SK-N-MC (cell line): ENCODE measurements around the gene RABGGTA.
A peak's percentile ranks its signal among the peaks of the same experiment; 100 is the strongest.

Experiments used
- DNase-seq: peaks from one replicate; pipeline ENCODE4 v3.0.0-alpha.2; 2011; ENCODE audit warnings: low read depth, low spot score
- H3K27ac ChIP-seq: fragments of 200-600 bp; sonication (generic); 2 replicates; pipeline ENCODE4 v1.5.1; 2016; ENCODE audit warnings: mixed run types
- H3K36me3 ChIP-seq: fragments of 200-600 bp; sonication (generic); 2 replicates; pipeline ENCODE4 v1.6.1; 2017; ENCODE audit warnings: antibody characterized with exemption, low read length, mixed read lengths; ENCODE audit not compliant: insufficient read depth
- H3K4me3 ChIP-seq: fragments of 200-600 bp; sonication (generic); 2 replicates; pipeline ENCODE4 v1.5.1; 2016
- H3K9ac ChIP-seq: fragments of 200-600 bp; sonication (generic); 2 replicates; pipeline ENCODE4 v1.8.0; 2017; ENCODE audit warnings: mixed run types, mixed read lengths; ENCODE audit not compliant: insufficient read length
- H3K9me3 ChIP-seq: fragments of 200-600 bp; sonication (generic); 2 replicates; pipeline ENCODE4 v1.6.1; 2017; ENCODE audit warnings: low read depth, mild to moderate bottlenecking, antibody characterized with exemption, low read length, moderate library complexity, mixed read lengths
- EZH2 ChIP-seq: fragments of 200-600 bp; sonication (generic); IDR thresholded peaks from one replicate; pipeline ENCODE4 v1.6.1; 2017; ENCODE audit warnings: antibody characterized with exemption
- FOXP2 ChIP-seq: optimal IDR thresholded peaks from 2 replicates; pipeline ENCODE3; 2011; ENCODE audit warnings: mild to moderate bottlenecking, moderate library complexity; ENCODE audit not compliant: insufficient read depth; ENCODE audit errors: extremely low read length, control extremely low read depth
- POLR2AphosphoS5 ChIP-seq: IDR thresholded peaks from 2 replicates; pipeline ENCODE4 v1.6.1; 2012; ENCODE audit warnings: mild to moderate bottlenecking, low read depth, low read length, borderline replicate concordance

Gene RABGGTA

DNA sequence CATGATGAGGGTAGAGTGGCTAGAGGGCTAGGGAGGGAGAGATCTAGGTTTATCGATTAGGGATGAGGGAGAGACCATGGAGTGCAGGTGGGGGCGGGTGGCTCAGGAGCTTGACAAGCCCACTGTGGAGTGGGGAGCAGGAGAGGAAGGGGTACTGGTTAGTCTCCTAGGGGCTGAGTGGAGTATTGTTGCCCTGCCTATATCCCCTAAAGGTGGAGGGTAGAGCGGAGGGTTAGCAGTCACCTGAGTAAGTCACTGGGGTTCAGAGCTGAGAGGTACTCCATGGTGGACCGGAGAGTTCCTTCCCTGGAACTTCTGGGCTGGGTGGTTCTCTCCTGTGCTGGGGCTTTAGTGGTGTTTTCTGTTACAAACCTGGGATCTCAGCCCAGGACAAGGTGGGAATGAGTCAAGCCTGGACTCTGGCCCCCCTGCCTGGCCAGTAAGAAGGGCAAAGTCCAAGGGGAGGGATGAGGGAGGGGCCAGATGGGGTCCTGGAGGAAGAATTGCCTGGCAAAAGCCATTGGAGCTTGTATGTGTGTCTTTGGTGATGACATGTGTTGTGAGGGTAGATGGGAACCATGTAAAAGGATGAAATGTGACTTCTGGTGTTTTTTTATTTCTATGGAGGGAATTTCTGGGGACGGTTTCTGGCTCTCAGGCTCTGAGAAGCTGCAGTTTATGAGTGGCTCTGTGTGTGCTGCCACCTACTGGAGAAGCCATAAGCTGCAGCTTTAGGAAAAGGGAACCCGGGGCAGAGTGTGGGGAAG, 36.4 kb upstream of the RABGGTA start, which contains the start of gene CIDEB:
TSS of gene CIDEB (minus strand) at position 403 of the 767 bp plus-strand sequence. CDS start at position 284, 119 bp downstream.
- H3K9ac ChIP-seq: no peak within 1 kb of the TSS
- no peak for TF ChIP-seq FOXP2
- no peak for TF ChIP-seq POLR2AphosphoS5
- TF ChIP-seq EZH2: no peak
- no peak for DNase-seq
- peaks cover 40% of the 10 kb centered on the region for H3K36me3 ChIP-seq
- H3K4me3 ChIP-seq: no peak within 1 kb of the TSS
- no peaks in the 10 kb centered on the region for H3K9me3 ChIP-seq
- H3K27ac ChIP-seq: no peak within 1 kb of the TSS

DNA sequence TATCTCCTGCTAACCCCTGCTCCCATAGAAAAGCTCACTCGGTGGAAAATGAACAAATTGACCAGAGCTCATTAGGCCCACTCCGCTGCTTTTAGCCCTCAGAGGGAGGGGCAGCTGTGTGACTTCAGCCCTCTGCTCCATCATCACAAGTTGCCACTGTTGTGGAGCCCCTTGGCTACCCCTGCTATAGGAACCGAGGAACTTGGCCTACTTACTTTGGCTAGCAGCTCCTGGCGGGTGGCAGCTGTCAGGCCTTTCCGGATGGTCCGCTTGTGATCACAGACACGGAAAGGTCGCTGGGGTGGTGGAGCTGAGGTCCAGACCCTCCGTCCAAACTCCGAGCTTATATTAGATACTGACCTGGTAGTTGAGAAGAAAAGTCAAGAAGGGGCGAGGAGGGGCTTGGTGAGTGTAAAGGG, 35.8 kb upstream of the RABGGTA start:
- peaks cover 46% of the 10 kb centered on the region for H3K36me3 ChIP-seq
- H3K9ac ChIP-seq: no peak overlapping the region

DNA sequence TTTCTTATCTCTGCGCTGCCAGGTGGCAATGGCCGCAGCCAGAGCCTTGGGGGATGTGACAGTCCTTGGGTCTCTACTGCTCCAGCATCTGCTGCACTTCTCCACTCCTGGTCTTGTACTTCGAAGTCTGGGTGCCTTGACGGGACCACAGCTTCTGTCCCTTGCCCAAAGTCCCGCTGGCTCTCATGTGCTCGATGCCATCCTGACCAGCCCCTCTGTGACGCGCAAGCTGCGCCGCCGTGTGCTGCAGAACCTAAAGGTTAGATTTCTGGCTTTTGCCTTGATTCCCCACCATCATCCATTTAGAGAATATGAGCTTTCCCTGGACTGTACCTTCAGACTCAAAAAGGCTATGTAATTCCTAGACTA, 32.6 kb upstream of the RABGGTA start:
- Histone ChIP-seq H3K4me3 (no peak overlapping the region), H3K36me3 (peaks cover 55% of the 10 kb centered on the region), H3K9ac (no peak overlapping the region), H3K27ac (no peak overlapping the region), H3K9me3 (no peaks in the 10 kb centered on the region)
- no peak for DNase-seq
- no peak for TF ChIP-seq FOXP2
- TF ChIP-seq EZH2: no peak
- TF ChIP-seq POLR2AphosphoS5: no peak

More for the DNA sequence above, 35.8 kb upstream of the RABGGTA start:
- Histone ChIP-seq H3K9me3 (no peaks in the 10 kb centered on the region), H3K27ac (no peak overlapping the region), H3K4me3 (no peak overlapping the region)
- TF ChIP-seq POLR2AphosphoS5: no peak
- no peak for TF ChIP-seq EZH2
- TF ChIP-seq FOXP2: no peak
- no peak for DNase-seq

DNA sequence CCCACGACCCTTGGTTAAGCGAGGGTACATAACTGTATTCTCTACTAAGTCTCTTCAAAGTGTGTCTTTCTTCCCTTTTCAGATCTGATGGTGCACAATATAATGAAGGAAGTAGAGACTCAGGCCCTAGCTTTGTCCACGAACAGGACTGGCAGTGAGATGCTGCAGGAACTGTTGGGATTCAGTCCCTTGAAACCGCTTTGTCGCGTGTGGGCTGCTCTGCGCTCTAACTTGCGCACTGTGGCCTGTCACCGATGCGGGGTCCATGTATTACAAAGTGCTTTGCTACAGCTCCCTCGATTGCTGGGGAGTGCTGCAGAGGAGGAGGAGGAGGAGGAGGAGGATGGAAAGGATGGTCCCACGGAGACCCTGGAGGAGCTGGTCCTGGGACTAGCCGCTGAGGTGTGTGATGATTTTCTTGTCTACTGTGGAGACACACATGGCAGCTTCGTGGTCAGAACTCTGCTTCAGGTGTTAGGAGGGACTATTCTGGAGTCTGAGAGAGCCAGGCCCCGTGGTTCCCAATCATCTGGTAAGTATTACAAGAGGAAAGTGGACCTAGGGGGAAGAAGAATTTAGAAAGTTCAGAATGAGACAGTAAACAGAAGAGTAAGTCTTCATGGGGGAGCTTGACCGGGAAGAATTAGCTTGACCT, 29.1 kb upstream of the RABGGTA start:
- TF ChIP-seq POLR2AphosphoS5 (no peak), EZH2 (no peak), FOXP2 (no peak)
- Histone ChIP-seq H3K9ac (peak overlapping the region; percentile 74), H3K9me3 (no peaks in the 10 kb centered on the region), H3K36me3 (peaks cover 41% of the 10 kb centered on the region), H3K27ac (no peak overlapping the region), H3K4me3 (peak overlapping the region; percentile 96)
- no peak for DNase-seq

DNA sequence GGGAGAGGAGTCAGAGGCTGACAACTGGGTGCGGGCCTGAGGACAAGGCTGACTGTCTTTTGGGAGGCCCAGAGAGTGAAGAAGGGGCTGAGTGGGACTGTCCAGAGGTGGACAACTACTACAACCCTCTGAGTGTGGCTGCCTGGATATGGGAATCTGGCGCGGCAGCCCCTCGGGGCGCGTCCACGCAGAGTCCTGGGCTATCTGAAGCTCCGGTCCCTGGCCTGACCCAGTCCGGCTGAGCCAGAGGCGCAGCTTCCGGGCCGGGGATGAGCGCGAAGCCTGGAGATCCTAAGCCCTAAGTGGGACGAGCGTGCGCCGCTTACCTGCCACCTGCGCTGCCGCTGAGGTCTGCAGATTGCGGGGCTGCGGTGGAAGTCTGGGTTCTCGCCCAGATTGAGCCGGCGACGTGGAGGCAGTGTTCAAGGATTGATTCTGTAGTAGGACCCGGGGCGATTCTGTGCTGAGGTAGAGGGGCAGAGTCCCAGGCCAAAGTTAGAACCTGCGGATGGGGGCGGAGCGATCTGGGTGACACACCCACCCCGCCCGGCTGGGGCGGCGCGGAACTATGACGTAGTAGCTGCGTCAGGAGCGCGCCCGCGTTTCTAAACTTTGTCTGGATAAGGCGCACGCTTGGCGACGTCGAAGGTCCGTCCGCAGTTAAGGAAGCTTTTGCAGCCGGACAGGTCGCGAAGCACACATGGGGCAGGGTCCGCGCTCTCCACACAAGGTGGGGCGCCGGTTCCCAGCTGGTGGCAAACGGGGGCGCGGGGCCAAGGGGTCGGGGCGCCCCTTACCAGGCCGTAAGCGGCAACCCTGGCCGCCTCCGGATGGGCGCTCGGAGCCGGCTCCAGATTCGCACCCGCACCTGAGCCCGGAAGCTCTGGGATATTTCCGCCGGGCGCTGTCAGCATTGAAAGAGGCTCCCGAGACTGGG, 28.1 kb upstream of the RABGGTA start, which contains the start of the genes DHRS1 and NOP9:
TSS of gene DHRS1 (minus strand) at position 526 of the 937 bp plus-strand sequence. CDS start 674 bp downstream, outside the sequence.
TSS of gene NOP9 (plus strand) at position 596 of the 937 bp plus-strand sequence. CDS start at position 701, 105 bp downstream.
- H3K27ac ChIP-seq: no peak within 1 kb of the TSS

DNA sequence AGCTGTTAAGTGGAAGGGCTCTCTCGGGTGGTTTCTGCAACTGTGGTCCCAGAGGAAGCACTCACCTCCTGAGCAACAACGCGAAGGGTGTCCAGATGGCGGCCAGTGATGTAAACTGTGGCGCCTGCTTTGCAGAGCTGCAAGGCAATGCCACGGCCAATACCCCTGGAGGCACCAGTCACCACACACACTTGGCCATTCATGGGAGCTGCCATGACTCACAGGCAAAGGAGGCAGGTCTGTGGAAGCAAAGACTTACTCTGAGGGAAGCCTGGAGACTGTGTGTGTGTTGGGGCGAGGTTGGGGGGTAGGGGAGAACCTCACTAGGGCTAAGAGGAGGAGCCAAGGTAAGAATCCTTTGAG, 27.5 kb upstream of the RABGGTA start:
- H3K36me3 ChIP-seq: peaks cover 25% of the 10 kb centered on the region
- H3K9ac ChIP-seq: peak overlapping the region; percentile 74
- no peak for TF ChIP-seq FOXP2
- no peak for TF ChIP-seq EZH2
- TF ChIP-seq POLR2AphosphoS5: no peak
- H3K4me3 ChIP-seq: peak overlapping the region; percentile 96
- DNase-seq: no peak
- no peak overlapping the region for H3K27ac ChIP-seq
- no peaks in the 10 kb centered on the region for H3K9me3 ChIP-seq

More for the DNA sequence above, 28.1 kb upstream of the RABGGTA start, which contains the start of the genes DHRS1 and NOP9:
- DNase-seq: peak; percentile 22
- peak within 1 kb of the TSS; percentile 74 for H3K9ac ChIP-seq
- peak within 1 kb of the TSS; percentile 96 for H3K4me3 ChIP-seq
- no peaks in the 10 kb centered on the region for H3K9me3 ChIP-seq
- peaks cover 32% of the 10 kb centered on the region for H3K36me3 ChIP-seq
- TF ChIP-seq FOXP2 (no peak), EZH2 (no peak), POLR2AphosphoS5 (peak; percentile 88)

DNA sequence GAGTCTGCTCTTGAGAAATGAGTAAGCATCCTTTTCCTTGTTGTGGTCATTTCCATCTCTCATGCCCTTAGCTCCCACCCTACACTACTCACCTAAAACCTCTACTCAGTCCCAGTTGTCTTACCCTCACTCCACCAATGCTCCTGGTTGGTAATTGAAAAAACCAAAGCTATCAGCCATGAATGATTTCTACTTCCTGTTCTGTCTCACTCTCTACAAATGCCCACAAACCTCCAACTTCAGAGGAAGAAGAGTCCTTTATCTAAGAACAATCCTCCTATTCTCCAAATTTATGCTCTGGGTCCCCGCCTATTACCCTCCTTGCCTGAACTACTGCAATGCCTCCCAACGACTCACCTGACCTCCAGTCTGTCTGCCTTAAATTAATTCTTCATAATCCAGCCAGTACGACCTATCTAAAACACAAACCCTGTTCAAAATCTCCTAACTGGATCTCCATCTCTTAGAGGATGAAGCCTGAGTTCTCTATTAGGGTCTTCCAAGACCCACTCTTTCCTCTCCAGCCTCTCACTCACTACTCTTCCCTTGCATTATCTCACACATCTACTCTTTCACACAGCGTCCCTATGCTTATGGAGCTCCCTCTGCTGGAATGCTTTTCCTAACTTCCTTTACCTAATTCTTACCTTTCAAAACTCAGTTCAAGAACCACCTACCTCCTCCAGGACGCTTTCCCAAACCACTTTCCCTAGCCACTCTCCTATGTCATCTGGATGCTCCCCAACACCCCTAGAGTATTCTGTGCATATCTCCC, 26.0 kb upstream of the RABGGTA start:
- no peak for TF ChIP-seq POLR2AphosphoS5
- no peak for TF ChIP-seq EZH2
- TF ChIP-seq FOXP2: no peak
- Histone ChIP-seq H3K36me3 (peaks cover 11% of the 10 kb centered on the region; the same call in 1 of the 2 replicates), H3K27ac (no peak overlapping the region), H3K4me3 (no peak overlapping the region), H3K9me3 (no peaks in the 10 kb centered on the region), H3K9ac (no peak overlapping the region)
- peak; percentile 10 for DNase-seq
